ENCODE results near the gene NIPAL3.

The NIPAL3 gene

DNA sequence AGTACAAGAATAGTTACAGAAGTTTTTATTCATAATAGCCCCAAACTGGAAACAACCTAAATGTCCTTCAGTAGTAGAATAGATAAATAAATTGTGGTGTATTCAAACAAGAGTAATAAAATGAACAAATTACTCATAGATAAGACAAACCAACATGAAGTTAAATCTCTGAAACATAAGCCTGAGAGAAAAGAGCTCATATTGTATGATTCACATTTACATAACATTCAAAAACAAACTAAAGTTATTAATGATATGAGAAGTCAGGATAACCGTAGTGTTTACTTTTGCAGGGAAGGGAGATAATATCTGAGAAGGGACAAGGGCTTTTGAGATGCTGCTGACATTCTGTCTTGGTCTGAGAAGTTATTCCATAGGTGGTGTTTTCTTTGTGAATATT is 15.5 kb upstream of the NIPAL3 start:
- no peak for DNase-seq (ENCODE audit: low read depth)
- TF ChIP-seq, protein P1, sequence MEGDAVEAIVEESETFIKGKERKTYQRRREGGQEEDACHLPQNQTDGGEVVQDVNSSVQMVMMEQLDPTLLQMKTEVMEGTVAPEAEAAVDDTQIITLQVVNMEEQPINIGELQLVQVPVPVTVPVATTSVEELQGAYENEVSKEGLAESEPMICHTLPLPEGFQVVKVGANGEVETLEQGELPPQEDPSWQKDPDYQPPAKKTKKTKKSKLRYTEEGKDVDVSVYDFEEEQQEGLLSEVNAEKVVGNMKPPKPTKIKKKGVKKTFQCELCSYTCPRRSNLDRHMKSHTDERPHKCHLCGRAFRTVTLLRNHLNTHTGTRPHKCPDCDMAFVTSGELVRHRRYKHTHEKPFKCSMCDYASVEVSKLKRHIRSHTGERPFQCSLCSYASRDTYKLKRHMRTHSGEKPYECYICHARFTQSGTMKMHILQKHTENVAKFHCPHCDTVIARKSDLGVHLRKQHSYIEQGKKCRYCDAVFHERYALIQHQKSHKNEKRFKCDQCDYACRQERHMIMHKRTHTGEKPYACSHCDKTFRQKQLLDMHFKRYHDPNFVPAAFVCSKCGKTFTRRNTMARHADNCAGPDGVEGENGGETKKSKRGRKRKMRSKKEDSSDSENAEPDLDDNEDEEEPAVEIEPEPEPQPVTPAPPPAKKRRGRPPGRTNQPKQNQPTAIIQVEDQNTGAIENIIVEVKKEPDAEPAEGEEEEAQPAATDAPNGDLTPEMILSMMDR (IDR thresholded peaks at IDR 0.05; ENCODE audit: control insufficient read depth, insufficient read depth, low read depth, low read length, missing control alignments) = no peak

DNA sequence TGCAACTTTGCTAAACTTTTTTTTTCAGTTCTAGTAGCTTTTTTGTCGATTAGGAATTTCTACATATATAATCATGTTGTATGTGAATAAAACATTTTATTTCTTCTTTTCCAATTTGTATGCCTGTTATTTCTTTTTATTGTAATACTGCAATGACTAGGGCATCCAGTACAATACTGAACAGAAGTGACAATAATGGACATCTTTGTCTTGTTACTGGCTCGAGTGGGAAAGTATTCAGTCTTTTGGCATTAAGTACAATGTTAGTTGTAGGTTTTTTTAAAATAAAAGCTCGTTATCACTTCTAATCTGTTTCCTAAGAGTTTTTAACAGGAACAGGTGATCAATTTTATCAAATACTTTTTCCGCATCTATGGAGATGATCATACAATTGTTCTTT is 11.8 kb upstream of the NIPAL3 start:
- DNase-seq (ENCODE audit: low read depth) = no peak
- H3K4me3 ChIP-seq (ENCODE audit: control insufficient read depth, low read depth, low read length) = no peak overlapping the region
- TF ChIP-seq, protein P1 (IDR thresholded peaks at IDR 0.05; ENCODE audit: control insufficient read depth, insufficient read depth, low read depth, low read length, missing control alignments) = no peak

More for the DNA sequence above, 15.5 kb upstream of the NIPAL3 start:
- H3K4me3 ChIP-seq (ENCODE audit: control insufficient read depth, low read depth, low read length) = no peak overlapping the region

DNA sequence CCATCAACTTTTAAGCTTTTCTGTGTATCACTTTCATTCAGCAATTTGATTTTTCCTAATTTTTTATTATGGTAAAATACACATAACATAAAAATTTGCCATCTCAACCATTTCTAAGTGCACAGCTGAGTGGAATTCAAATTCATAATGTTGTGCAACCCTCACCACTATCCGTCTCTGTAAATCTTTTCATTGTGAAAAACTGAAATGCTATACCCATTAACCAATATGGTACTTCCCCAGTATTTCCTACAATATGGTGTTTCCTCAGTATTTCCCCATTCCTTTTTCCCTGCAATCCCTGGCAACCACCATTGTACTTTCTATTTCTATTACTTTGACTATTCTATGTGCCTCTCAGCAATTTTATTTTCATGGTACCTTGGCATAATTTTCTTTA is 8.8 kb upstream of the NIPAL3 start:
- DNase-seq (ENCODE audit: low read depth) = no peak
- TF ChIP-seq, protein P1 (IDR thresholded peaks at IDR 0.05; ENCODE audit: control insufficient read depth, insufficient read depth, low read depth, low read length, missing control alignments) = no peak
- H3K4me3 ChIP-seq (ENCODE audit: control insufficient read depth, low read depth, low read length) = no peak overlapping the region

DNA sequence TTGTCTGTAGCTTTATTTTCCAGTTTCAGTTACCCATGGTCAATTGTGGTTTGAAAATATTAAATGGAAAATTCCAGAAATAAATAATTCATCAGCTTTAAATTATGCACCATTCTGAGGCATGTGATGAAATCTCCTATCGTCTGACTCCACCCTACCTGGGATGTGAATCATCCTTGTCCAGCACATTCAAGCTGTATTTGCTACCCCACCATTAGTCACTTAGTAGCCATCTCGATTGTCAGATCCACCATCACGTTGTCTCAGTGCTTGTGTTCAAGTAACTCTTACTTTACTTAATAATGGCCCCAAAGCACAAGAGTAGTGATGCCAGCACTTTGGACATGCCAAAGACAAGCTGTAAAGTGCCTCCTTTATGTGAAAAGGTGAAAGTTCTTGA is 6.1 kb upstream of the NIPAL3 start:
- TF ChIP-seq, protein P1 (IDR thresholded peaks at IDR 0.05; ENCODE audit: control insufficient read depth, insufficient read depth, low read depth, low read length, missing control alignments) = no peak

DNA sequence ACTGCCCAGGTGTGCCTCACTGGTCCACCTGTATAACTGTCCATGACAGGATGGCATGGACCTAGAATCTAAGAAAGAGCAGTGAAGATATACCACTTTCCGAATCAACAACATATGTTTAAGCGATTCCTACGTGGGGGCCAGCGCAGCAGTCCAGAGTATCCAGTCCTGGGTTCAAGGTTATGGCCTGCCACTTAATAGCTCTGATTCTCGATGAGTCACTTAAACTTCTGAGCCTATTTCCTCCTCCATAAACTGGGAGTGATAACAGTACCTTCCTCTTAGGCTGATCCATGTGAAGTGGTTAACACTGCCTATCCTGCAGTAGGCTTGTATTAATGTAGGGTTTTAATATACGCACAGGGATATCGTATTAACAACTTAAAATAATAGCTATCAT is 4.9 kb upstream of the NIPAL3 start:
- TF ChIP-seq, protein P1 (IDR thresholded peaks at IDR 0.05; ENCODE audit: control insufficient read depth, insufficient read depth, low read depth, low read length, missing control alignments) = no peak

More for the DNA sequence above, 6.1 kb upstream of the NIPAL3 start:
- H3K4me3 ChIP-seq (ENCODE audit: control insufficient read depth, low read depth, low read length) = no peak overlapping the region
- DNase-seq (ENCODE audit: low read depth) = no peak

DNA sequence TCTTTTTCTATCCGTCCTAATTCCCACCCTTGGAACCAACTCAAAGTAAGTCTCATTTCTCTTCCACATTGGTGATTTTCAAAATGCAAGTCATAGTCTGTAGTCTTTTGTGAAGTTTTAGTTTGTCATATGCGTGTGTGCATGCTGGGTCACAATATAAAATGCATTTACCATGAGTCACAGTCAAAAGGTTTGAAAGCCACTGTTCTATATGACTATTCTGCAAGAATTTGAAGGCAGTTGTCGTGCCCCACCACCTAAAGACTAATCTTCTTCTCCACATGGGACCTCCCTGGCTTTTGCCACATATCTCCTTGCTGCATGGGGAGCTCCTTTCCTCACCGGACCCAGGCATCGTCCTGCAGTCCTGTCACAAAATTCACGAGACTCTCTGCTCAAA is 3.6 kb upstream of the NIPAL3 start:
- H3K4me3 ChIP-seq (ENCODE audit: control insufficient read depth, low read depth, low read length) = no peak overlapping the region
- DNase-seq (ENCODE audit: low read depth) = no peak
- TF ChIP-seq, protein P1 (IDR thresholded peaks at IDR 0.05; ENCODE audit: control insufficient read depth, insufficient read depth, low read depth, low read length, missing control alignments) = no peak

More for the DNA sequence above, 4.9 kb upstream of the NIPAL3 start:
- no peak for DNase-seq (ENCODE audit: low read depth)
- no peak overlapping the region for H3K4me3 ChIP-seq (ENCODE audit: control insufficient read depth, low read depth, low read length)

DNA sequence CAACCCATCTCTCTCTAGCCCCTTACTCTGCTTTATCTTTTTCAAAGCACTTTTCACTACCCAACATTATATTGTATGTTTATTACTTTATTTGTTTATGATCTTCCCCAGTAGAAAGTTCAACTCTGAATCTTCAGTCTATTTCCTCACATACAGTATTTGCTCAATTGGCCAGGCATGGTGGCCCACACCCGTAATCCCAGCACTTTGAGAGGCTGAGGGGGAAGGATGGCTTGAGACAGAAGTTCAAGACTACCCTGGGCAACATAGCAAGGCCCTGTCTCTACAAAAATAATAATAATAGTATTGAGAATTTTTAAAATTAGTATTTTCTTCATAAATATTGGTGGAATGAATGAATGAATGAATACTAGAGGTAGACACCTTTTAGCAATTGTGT is 3.2 kb upstream of the NIPAL3 start:
- no peak for DNase-seq (ENCODE audit: low read depth)
- TF ChIP-seq, protein P1 (IDR thresholded peaks at IDR 0.05; ENCODE audit: control insufficient read depth, insufficient read depth, low read depth, low read length, missing control alignments) = no peak
- no peak overlapping the region for H3K4me3 ChIP-seq (ENCODE audit: control insufficient read depth, low read depth, low read length)

Measured in AG09309 (cell line).